GM18870 (cell line): ENCODE data around the gene RRP1.

ENCODE experiments used
- ATAC-seq: cut with Tn5 transposase; IDR thresholded peaks from one replicate; pipeline ENCODE4 v1.9.1; 2021; ENCODE audit warnings: moderate library complexity; ENCODE audit not compliant: unreplicated experiment

RRP1 gene

DNA sequence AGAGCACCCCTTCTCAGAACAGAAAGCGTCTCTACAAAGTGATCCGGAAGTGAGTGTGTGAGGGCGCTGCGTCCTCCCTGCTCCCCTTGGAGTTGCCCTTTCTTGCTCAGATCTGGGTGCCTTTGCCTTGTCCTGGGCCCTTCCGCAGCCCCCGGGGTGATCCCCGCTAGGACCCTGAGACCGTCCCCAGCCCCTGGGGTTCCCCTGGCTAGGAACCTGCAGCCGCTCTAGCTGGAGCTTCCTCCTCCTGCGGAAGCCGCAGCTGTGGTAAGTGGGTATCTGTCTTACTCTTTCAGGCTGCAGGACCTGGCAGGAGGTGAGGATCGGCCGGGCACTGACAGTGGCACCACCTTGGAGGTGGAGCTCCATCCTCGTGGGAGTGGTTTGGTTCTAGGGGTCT lies 11.2 kb downstream of the RRP1 start:
- ATAC-seq, result no peak

DNA sequence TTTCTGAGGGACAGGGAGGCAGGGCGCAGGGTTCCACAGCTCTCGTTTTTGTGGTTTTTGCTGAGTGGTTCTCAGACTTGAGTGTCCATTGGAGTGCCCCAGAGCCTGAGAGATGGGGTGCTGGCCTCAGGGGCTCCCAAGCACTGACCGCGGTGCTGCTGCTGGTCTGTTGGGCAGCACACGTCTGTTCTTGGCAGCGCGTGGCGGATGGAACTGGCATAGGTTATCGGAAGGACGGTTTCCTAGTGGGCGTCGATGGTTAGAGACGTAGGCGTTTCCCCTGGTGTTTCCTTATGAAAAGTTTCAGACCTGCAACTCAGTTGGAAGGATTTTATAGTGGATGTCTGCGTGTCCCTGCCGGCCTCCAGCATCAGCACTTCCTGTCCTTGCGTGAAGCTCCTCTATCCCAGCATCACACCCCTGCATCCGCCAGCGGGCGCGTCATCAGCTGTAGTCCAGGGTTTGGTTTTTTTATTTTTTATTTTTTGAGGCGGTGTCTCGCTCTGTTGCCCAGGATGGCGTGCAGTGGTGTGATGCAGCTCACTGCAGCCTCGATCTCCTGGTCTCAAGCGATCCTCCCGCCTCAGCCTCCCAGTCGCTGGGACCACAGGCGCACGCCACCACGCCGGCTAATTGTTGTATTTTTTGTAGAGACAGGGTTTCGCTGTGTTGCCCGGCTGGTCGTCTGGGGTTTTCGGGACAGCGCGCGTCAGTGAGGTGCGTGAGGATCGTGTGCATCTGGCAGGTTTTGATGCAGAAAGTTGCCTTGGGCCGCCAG lies 11.8 kb downstream of the RRP1 start:
- ATAC-seq, result no peak

DNA sequence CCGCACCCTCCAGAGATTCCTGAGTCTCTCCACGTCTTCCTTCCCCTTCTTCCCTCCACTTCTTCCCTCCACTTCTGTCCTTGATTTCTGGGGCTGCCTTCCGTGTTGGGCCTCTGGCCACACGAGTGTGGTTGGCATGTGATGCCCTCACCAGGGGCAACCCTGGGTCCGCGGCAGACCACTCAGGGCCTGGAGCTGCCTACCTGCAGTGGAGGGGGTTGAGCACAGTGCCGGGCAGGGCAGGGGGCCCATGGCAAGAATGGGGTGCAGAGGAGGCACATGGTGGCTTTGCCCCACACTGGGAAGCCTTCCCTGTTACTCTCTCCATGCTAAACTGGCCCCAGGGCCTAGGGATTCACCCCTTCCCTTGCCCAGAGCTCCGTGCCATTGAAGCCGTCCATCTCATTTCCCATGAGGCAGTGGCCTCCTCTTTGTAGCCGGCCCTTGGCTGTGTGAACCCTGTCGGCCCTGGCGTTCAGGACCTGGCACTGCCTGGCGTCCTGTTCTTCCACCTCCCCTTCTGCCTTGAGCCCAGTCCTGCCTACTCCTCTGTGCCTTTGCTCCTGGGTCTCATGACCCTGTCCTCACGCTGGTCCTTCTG lies 13.4 kb downstream of the RRP1 start:
- ATAC-seq, result no peak

DNA sequence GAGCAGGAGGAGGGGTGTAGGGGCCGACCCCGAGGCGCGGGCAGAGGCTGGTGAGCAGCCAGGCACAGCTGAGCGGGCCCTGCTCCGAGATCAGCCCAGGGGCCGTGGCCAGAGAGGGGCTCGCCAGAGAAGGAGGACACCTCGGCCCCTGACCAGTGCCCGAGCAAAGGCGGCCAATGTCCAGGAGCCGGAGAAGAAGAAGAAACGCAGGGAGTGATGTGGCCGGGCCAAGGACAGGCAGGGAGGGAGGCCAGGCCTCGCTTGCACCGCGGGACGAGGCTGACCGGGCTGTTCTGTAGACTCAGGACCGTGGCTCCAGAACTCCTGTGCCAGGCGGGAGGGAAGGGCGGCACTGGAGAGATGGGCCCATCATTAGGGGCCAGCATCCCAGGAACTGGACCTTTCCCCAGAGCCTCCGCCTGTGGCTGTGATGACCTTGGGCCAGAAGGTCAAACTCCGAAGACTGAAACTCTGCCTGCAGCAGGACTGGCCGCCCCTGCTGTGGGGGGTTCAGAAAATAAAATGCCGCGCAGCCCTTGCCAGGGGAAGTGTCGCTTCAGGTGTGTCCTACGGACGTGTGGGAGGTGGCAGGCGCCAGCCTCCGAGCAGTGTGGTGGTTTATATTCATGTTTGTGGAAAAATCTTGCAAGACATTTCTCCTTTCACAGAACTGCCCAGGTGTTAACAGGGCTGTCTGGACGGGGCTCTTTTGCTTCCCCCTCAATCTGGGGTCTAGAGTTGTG lies 14.4 kb downstream of the RRP1 start:
- no peak for ATAC-seq

DNA sequence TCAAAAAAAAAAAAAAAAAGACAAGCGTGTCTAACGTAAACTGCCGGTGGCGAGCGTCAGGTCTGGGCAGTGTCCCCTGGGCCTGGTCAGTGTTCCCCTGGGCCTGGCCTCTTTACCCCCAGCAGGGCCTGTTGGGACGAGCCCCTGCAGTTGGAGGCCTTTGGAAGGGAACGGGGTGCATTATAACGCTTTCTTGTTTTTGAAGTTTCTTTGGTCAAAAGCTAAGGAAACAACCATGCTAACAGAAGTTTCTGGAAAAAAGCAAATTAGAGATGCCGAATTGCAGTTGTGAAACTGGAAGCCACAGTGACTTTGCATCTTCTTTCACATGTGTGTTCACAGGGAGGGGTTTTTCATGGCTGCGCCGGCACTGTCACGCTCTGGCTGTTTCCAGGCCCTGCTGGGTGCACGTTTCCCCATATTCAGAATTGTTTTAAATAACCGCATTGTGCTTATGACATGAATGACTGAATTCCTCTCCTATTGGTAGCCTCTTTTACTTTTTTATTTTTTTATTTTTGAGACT lies 16.0 kb downstream of the RRP1 start:
- ATAC-seq, result peak; percentile 85

DNA sequence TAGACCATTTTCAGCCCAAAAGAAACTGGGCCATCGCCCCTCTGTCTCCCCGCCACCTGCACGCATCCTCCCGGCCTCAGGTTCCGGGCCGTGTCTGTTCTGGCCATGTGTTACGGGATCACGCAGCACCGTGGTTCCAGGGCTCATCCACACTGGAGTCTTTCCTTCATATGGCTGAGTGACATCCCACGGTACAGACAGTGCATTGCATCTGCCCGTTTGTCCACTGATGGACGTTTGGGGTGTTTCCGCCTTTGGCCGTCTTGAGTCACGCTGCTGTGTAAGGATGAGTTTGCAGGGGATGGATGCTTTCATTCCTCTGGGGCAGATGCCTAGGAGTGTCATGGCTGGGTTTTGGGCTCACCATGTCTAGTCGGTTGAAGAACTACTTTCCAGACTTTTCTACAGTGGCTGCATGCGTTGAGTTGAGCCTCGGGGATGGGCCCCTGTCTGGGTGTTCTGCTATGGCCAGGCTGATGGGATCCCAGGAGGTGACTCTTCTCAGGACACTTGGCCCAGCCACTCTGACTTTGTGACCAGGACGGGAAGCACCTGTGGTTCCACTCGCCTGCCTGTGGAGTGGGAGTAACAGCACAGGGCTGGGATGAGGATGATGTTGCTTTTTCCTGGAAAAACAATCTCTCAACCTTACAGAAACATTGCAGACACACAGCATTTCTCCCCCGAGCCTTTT lies 16.8 kb downstream of the RRP1 start:
- ATAC-seq, result no peak

DNA sequence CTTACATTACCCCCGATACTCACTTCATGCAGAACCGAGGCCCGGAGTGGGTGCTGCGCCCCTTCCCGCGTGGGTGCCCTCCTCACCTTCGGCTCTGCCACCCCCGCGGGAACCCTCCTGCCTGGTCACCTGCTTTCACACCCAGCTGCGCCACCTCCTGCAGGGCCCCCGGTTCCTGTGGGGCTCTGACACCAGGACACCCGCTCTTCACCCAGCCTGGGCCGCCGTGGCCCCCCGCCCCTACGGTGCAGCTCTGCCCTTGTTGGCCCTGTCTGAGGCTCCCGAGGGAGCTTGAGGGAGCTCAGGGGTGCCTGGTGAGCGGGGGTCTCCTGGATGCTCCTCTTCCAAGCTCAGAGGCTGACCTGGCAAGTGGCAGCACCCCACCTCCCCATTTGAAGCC lies 19.0 kb downstream of the RRP1 start:
- ATAC-seq, result no peak

DNA sequence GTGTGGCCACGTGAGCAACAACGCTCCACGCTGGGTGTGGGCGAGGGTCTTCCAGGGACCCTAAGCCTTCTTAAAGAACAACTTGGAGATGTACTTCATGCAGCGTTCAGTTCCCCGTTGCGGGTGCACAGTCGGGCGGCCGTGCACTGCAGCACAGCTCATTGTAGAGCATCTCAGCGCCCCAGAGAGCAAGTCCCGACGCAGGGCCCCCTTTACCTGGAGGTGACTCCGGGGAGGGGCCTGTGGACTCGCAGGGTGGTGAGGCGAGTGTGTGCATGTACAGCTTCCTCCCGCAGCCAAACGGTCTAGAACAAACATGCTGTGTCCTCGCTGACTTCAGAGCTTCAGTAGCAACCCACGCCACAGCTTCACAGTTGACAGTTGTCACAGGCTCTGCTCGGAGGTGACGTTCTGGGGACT lies 19.5 kb downstream of the RRP1 start:
- ATAC-seq, result no peak

DNA sequence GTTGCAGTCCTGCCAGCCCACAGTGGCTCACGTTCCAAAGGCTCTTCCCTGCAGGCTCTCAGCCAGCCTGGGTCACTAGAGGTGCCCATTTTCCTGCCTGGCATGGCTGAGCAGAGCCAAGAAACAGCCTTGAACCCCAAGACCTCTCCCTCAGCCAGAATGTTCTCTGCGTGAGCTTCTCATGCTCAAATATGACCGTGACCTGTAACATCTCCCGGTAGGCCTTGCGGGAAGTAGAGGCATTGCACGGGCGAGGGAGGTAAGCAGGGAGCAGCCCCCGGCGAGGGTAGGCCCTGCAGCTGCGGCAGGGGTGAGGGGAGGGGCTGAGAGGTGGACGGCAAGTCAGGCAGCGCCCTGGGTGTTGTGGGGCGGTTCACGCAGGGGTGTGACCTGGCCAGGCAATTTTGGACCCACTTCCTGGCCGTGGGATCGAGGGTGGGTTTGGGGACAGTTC lies 20.0 kb downstream of the RRP1 start:
- ATAC-seq, result no peak

DNA sequence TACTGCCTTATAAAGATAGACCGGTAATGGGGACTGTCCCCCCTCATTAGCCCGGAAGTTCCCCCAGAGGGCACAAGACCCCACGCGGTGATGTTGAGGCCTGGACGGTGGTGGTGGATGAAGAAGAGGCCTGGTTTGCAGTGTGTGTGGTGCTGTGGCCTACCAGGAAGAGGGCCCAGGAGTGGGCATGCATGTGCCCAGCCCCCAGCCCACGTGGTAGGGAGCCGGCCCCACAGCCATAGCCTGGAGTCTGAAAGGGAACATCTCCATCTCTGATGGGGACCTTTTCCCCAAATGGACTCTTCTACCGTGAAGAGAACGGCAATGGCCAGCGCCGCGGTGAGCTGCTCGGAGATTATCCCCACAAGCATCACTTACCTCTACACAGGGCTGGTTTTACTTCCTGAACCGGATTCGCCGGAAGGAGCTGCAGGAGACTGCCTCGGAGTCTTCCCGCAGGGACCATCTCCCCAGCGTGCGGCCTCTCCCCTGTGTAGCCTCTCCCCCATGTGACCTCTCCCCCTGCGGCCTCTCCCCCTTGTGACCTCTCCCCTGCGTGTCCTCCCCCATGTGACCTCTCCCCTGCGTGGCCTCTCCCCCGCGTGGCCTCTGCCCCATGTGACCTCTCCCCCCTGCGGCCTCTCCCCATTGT lies 20.6 kb downstream of the RRP1 start:
- no peak for ATAC-seq

DNA sequence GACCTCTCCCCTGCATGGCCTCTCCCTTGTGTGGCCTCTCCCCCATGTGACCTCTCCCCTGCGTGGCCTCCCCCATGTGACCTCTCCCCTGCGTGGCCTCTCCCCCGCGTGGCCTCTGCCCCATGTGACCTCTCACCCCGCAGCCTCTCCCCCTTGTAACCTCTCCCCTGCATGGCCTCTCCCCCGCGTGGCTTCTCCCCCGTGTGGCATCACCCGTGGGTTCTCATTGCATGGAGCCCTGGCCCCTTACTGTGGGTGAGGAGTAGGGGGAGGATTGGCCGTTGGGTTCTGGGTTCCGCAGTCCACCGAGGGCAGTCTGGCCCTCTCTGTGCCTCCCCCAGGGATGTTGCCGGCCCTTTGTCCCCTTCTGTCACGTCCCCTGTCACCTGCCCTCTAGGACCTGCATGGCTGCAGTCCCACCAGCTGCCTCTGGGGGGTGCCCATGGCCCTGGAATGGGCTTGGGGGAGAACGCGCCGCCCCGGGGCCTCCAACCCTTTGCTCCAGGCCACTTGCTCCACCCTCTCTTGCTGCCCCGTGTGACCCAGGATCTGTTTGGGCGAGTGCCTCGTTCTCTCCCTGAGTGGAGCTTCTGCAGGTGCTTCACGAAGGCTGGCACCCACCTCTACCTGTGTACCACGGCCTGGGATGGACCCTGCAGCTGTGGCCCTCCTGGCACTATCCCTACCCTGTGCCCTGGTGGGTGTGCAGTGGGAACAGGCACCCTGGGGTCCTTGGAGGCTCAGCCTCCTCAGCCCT lies 21.3 kb downstream of the RRP1 start:
- no peak for ATAC-seq

DNA sequence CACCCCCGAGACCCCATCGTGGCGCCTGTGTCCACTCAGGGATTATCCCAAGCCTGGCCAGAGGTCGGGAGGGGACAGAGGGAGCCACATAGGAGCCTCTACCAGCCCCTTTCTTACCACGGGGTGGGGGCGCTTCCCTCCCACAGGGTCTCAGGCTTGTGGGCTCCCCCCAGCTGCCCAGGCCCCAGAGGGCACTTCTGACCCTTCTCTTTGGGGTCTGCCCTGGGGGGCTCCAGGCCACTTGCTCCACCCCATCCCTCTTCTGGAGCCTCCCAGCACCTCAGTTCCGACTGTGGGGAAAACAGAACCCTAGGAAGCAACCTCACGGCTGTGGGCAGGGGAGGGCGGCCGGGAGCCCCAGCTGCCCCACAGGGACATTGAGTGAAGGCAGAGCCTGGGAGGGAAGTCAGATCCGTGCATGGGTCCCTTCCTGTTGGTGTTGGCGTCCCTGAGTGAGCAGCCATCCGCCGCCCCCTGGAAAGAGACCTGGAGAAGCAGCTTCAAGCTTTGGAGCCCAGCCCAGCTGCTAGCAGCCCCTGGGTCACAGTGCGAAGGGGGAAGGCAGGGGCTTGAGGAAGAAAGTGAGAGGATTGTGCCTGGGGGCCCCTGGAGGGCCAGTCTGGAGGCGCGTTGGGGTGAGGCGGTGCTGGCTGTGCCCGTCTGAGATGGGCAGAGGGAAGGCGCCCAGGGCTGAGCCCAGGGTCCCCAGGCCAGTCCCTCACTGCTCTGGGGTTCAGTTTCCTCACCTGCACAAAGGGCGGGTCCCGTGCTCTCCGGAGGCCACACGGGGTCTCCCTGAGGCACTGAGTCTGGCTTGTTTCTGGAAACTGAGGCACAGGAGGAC lies 22.1 kb downstream of the RRP1 start:
- ATAC-seq, result no peak

DNA sequence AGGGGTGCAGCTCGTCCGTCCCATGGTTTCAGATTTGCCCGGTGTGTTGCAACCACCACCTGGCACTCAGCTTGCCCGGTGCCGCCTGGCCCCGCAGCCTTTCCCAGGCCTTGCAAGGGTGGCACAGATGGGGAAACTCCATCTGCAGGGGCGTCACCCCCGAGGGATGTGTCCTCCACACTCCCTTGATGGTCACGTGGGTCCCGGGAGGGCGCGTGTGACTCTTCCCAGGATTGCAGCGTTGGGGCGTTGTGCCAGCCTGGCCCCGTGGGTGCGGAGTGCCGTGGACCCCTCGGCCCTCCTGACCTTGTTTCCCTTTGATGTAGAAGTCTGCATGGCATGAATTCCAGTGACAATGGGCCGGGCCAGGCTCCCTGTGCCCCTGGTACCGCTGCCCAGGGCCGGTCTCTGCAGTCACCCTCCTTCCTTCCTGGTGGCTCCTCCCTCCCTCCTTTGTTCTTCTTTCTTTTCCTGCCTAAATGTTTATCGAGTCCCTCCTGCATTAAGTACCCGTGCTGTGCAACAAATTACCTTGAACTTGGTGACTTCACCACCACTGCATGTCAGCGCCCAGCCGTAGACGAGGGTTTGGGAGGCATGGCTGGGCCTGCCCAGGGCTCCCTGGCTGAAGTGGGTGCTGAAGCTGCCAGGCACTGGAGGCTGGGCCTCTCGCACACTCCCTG lies 22.9 kb downstream of the RRP1 start:
- no peak for ATAC-seq

DNA sequence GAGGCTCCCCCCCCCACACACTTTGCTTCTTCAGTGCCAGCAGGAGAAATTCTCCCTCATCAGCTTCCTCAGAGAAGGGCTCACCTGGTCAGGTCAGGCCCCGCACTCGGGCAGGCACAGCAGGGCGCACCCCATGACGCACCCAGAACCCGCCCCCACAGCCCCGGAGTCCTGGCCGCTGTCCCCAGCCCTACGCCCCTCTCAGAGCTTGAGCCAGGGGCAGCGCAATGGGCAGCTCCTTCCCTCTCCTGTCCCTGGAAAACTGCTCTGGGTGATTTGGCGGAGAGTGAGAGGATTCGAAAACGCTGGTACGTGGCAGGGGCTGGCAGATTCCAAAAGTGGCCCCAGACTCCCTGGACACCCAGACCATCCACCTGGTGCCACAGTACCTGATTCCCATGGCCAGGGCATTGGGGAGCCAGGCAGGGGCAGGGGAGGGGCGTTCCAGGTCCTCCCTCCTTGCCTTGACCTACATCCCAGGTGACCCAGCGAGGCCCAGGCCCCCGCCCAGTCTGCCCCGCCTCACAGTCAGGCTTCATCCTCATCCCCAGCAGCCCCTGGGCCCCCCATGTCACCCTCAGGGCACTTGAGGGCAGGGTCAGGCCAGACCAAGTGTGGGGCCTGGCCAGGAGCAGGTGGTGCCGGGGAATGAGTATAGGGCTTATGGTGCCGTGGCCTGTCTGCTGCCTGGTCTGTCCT lies 23.7 kb downstream of the RRP1 start:
- no peak for ATAC-seq

DNA sequence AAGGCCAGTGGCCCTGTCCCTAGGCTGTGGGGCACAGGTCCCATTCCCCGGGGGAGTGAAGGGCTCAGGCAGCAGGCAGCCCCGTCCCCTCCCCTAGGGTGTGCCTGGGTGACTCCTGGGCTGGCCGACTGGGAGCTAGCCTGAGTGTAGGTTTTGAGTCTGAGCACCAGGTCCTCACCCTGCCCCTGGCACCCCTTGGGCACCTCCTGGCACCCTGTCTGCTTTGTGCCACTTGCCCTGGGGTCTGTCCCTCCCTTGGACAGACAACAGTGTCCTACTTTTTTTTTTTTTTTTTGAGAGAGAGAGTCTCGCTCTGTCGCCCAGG lies 24.2 kb downstream of the RRP1 start:
- ATAC-seq, result no peak

DNA sequence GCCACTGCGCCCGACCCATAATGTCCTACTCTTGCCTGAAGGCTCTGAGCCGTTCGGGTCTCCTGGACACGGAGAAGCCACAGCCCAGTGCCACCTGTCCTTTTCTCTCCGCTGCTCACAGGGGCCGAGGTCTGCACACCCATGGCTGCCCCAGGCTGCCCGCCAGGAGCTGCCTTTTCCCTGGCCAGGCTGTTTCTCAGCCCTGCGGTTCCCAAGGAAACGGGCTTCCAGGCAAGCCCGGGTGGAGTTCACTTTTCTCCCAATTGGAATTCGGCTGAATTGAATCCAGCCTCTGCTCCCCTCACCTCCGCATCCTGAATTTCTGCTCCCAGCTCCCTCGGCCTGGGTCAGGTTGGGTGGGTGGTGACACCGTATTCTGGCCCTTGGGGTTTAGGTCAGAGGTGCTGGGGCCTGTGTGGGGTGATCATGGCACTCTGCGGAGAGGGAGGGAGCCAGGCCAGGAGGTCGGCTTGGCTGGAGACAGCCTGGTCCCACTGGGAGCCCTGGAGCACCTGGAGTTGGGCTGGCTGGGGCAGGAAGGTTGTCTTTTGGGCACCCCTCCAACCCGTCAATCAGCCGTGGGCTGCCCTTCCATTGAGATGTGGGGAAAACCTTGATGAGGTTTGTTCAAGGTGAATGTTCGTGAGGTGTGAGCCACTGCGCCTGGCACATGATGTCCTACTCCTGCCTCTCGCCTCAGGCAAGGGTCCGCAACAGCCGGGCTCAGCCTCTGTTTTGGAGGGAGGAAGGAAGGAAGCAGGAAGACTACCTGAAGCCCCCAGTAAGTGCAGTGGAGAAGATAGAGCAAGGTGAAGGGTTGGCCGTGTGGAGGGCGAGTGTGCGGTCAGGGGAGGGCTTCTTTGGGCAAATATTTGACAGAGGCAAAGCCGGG lies 25.1 kb downstream of the RRP1 start:
- no peak for ATAC-seq

DNA sequence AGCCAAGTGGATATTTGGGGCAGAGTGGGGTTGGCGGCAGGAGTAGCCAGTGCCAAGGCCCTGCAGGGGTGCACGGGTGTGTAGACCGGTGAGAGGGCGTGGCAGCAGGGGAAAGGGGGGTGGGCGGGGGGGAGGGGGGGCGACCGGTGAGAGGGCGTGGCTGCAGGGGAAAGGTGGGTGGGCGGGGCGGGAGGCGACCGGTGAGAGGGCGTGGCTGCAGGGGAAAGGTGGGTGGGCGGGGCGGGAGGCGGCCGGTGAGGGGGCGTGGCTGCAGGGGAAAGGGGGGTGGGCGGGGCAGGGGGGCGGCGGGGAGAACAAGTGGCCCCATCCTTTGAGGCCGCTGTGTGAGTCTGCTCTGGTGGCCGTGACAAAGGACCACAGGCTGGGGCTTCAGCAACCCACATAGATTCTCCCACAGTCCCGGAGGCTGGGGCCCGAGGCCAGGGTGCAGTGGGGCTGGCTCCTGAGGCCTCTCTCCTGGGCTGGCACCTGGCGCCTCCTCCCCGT lies 25.8 kb downstream of the RRP1 start:
- no peak for ATAC-seq
